ENCODE results near the gene NELFA. TPM values are rescaled to one million over a fixed set of nuclear protein-coding genes. Genes with fewer than 3 reads are reported as not detected.

NELFA gene
- total and polyA plus RNA-seq, 10 of the 15 experiments (the other 5 are each of a cell fraction or from before 2014, with no cell fraction given): 0.39 to 38.6 (median 16.7) TPM

- CTCF ChIA-PET: interaction anchor here (0.7 kb wide), 1 partner anchor 301 kb away, joined by 3 read pairs; no protein-coding TSS in a partner anchor
- DNase-seq (ENCODE audit: low read depth, low spot score): no peak
- intact Hi-C loops (cut with micrococcal nuclease; ENCODE audit: unreplicated experiment): no loop called here
- H2AFZ ChIP-seq (ENCODE audit: control insufficient read depth, low read depth, low read length): no peak overlapping the region
- TF ChIP-seq ZNF24 (IDR thresholded peaks at IDR 0.05): no peak
- TF ChIP-seq LARP7 (IDR thresholded peaks at IDR 0.05): no peak
- no peak for TF ChIP-seq RAD21 (IDR thresholded peaks at IDR 0.05; ENCODE audit: insufficient read depth, low read depth, low read length)
- TF ChIP-seq MYB (IDR thresholded peaks at IDR 0.05; ENCODE audit: borderline replicate concordance, low read depth, low read length): no peak
- no peak for TF ChIP-seq TARDBP (IDR thresholded peaks at IDR 0.05; ENCODE audit: borderline replicate concordance)
- TF ChIP-seq ZZZ3 (IDR thresholded peaks at IDR 0.05; ENCODE audit: control insufficient read depth, insufficient read length, low read depth): no peak
- TF ChIP-seq PAX8 (IDR thresholded peaks at IDR 0.05): no peak
- no peak overlapping the region for H3K9ac ChIP-seq (ENCODE audit: control insufficient read depth, insufficient read depth, low read length)
- H4K20me1 ChIP-seq (ENCODE audit: control insufficient read depth, insufficient read depth): no peaks in the 10 kb centered on the region
- POLR2A ChIA-PET: no interaction called here
- no peaks in the 10 kb centered on the region for H3K79me2 ChIP-seq (ENCODE audit: control insufficient read depth, insufficient read depth, low read length)
- no peaks in the 10 kb centered on the region; a peak in 1 of 4 replicates for H3K27me3 ChIP-seq (replicated peaks in 1 of 2; ENCODE audit: control insufficient read depth in 2 of 2, insufficient read depth in 2 of 2, low read length in 1 of 2)
- ATAC-seq: no peak
- BruUV-seq (replicated peaks): no TSS peak
- H3K4me3 ChIP-seq: no peak overlapping the region
- in situ Hi-C loops (cut with MboI): no loop called here
- WGBS (ENCODE audit: insufficient coverage, insufficient replicate concordance, low lambda C conversion rate, missing lambda C conversion rate): 38% methylated on average over 7 of the region's 7 CpGs
- no peaks in the 10 kb centered on the region for H3K4me1 ChIP-seq (ENCODE audit: control insufficient read depth, insufficient read depth, low read length)
- RAD21 ChIA-PET (ENCODE audit: unreplicated experiment): no interaction called here
- H3K4me2 ChIP-seq (ENCODE audit: control insufficient read depth, insufficient read depth): no peak overlapping the region
- H3K9me3 ChIP-seq (replicated peaks; ENCODE audit: control insufficient read depth, insufficient read depth, low read length): no peaks in the 10 kb centered on the region
- FAIRE-seq: no peak
- no peak overlapping the region for H3K27ac ChIP-seq (ENCODE audit: control insufficient read depth, insufficient read depth)
- SMC1A ChIA-PET (ENCODE audit: uncharacterized antibody, unreplicated experiment): no interaction called here
- no peaks in the 10 kb centered on the region for H3K36me3 ChIP-seq (ENCODE audit: control insufficient read depth in 2 of 2, insufficient read depth in 2 of 2, low read length in 1 of 2)
Observed at GRCh38 chr4:2049381-2049780, 40.6 kb upstream of the NELFA start.

GRCh38 chr4:2048831-2049230, 40.1 kb upstream of the NELFA start:
- WGBS (ENCODE audit: insufficient coverage, insufficient replicate concordance, low lambda C conversion rate, missing lambda C conversion rate): 60% methylated on average over 8 of the region's 8 CpGs
- H3K36me3 ChIP-seq (ENCODE audit: control insufficient read depth in 2 of 2, insufficient read depth in 2 of 2, low read length in 1 of 2): no peaks in the 10 kb centered on the region
- ATAC-seq (no peak), DNase-seq (ENCODE audit: low read depth, low spot score) (no peak), FAIRE-seq (no peak)
- no peak overlapping the region for H2AFZ ChIP-seq (ENCODE audit: control insufficient read depth, low read depth, low read length)
- ChIA-PET RAD21 (ENCODE audit: unreplicated experiment) (no interaction called here), SMC1A (ENCODE audit: uncharacterized antibody, unreplicated experiment) (no interaction called here), POLR2A (no interaction called here), CTCF (no interaction called here)
- no peak overlapping the region for H3K4me3 ChIP-seq
- no peaks in the 10 kb centered on the region for H3K9me3 ChIP-seq (replicated peaks; ENCODE audit: control insufficient read depth, insufficient read depth, low read length)
- H3K27me3 ChIP-seq (replicated peaks in 1 of 2; ENCODE audit: control insufficient read depth in 2 of 2, insufficient read depth in 2 of 2, low read length in 1 of 2): no peaks in the 10 kb centered on the region; a peak in 1 of 4 replicates
- in situ Hi-C loops (cut with MboI) (no loop called here), intact Hi-C loops (cut with micrococcal nuclease; ENCODE audit: unreplicated experiment) (no loop called here)
- no peak overlapping the region for H3K4me2 ChIP-seq (ENCODE audit: control insufficient read depth, insufficient read depth)
- H4K20me1 ChIP-seq (ENCODE audit: control insufficient read depth, insufficient read depth): no peaks in the 10 kb centered on the region
- no peak overlapping the region for H3K27ac ChIP-seq (ENCODE audit: control insufficient read depth, insufficient read depth)
- H3K4me1 ChIP-seq (ENCODE audit: control insufficient read depth, insufficient read depth, low read length): no peaks in the 10 kb centered on the region
- no TSS peak for BruUV-seq (replicated peaks)
- H3K9ac ChIP-seq (ENCODE audit: control insufficient read depth, insufficient read depth, low read length): no peak overlapping the region
- no peak for TF ChIP-seq ZNF622 (IDR thresholded peaks at IDR 0.05)
- TF ChIP-seq ZNF274 (IDR thresholded peaks at IDR 0.05; ENCODE audit: insufficient read depth, insufficient read length): no peak
- TF ChIP-seq ZNF207 (IDR thresholded peaks at IDR 0.05; ENCODE audit: borderline replicate concordance): no peak
- TF ChIP-seq CHD2 (IDR thresholded peaks at IDR 0.05; ENCODE audit: borderline replicate concordance, low read depth, low read length): no peak
- no peaks in the 10 kb centered on the region for H3K79me2 ChIP-seq (ENCODE audit: control insufficient read depth, insufficient read depth, low read length)

Data from GM12878 (cell line).